HG03460 (cell line): ENCODE measurements around the gene SLC9A1.

Source experiments
- ATAC-seq: cut with Tn5 transposase; IDR thresholded peaks from one replicate; pipeline ENCODE4 v1.9.1; 2021; ENCODE audit not compliant: unreplicated experiment

Gene SLC9A1

DNA sequence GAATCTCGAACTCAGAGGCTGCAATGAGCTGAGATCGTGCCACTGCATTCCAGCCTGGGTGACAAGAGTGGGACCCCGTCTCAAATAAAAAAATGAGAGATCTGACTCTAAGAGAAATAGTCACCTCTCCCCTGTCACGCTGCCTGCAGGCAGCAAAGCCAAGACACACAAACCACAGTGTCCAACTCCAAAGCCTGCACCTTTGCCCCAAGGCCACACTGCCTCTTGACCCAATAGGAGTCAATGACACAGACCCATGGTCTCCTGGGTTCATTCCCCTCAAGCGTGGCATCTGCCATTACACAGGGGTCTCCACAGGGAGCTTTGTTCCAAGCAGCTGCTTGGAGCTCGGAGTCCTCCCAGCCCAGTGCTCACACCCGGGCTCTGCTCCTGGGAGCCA lies 46.3 kb downstream of the SLC9A1 start:
- no peak for ATAC-seq

DNA sequence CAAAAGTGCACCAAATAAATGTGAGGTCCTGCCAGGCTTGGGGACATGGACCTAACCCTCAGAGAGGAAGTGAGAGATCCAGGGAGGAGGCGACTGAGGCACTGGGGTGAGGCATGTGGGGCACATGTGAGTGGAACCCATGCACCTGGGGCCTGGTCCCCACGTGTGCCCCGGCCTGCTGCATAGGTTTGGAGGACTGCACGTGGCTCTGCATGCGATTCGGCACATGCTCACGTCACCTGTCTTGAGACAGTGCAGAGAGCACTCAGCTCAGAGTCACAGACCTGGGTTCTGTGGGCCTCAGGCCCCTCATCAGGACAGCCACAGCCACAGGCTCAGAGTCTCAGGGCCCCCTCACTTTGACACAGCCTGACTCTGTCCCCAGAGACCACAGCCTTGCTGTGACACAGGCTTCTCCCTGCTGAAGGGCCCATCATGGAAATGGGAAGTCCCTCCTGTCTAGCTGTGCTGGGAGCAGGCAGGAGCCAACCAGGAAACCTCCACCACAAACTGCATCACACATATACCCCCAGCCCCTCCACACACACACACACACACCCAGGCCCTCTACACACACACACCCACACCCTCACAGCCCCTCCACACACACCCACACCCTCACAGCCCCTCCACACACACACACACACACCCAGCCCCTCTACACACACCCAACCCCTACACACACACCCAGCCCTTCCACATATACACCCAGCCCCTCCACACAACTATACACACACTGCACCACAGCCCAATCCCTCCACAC lies 48.2 kb downstream of the SLC9A1 start:
- no peak for ATAC-seq

DNA sequence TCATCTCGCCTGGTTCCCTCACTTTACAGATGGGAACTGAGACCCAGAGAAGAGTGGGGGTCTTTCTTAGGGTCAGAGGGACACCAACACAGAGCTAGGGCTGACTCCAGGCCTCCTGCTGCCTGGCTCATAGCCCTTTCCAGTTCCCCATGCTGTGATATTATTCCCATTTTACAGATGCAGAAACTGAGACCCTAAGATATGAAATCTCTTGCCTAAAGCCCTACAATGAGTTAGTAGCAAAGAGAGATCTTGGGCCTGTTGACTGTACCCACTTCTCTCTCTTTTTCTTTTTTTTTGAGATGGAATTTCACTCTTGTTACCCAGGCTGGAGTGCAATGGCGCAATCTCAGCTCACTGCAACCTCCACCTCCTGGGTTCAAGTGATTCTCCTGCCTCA lies 49.9 kb downstream of the SLC9A1 start:
- ATAC-seq, result no peak

DNA sequence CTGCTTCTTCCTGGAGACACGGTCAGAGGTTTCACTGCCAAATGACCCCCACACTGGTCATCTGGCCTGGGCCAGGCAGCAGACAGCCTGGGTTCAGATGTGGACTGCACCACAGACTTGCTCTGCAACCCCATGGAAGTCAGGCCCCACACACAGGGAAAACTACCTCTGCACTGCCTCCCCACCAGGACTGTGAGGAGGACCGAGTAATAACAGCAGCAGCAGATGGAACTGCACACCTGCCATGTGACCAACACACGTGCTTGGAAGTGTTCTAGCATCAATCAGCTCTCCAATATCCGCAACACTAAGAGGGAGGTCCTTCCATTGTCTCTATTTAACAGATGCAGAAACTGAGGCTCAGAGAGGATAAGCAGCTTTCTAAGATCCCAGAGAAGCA lies 51.4 kb downstream of the SLC9A1 start:
- ATAC-seq, result no peak

DNA sequence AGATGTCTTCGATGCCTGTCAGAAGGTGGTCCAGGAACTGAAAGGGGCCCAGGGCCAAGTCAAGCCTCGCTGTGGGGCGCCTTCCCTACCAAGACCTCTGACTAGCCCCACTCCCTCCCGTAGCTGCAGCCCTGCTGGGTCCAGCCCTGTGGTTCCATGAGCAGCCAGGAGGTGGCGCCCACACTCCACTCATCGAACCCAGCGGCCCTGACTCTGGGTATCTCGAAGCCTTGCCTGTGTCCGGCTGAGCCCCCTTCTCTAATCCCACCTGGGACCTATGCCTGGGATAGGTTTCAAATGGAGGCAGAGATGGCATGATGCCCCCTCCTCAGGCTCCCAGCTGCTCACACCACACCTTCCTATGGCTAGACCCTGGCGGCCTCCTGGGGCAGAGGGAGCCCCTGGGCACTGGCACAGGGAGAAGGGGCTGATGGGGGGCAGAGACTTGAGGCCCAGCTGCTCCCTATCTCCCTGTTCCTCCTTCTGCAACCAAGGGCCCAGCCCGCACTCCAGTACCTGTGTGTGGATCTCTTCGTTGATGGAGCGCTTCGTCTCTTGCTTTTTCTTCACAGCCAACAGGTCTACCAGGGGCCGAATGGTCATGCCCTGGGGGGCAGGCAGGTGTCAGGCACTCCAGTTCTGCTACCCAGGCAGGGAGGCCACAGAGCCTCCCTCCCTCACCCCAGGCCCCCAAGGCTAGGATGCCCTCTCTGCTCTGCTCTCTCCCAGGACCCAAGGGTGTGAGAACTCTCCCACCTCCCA lies 52.0 kb downstream of the SLC9A1 start:
- ATAC-seq, result no peak

DNA sequence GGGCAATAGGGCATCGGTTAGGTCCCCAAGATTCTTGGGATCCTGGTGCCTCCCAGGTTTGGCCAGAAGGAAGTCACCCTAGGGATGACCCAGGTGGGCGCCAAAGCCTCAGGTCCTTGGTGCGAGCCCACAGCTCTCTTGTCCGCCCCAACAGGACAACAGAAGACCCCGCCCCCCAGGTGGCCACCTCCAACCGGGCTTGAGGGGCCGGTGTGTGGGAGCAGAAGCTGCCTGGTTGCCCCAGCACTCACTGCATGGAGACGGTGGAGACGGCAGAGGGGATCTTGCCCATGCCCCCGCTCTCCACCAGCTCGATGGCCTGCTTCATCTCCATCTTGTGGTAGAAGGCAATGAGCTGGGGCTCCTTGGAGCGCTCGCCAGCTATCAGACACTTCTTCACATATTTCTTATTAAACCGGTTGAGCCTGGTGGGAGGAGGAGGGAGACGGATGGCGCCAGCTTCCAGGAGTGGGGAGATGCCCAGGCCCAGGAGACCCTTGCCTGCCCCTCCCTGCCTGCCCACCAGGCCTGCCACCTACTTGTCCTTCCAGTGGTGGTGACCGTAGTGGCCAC lies 52.7 kb downstream of the SLC9A1 start:
- no peak for ATAC-seq

DNA sequence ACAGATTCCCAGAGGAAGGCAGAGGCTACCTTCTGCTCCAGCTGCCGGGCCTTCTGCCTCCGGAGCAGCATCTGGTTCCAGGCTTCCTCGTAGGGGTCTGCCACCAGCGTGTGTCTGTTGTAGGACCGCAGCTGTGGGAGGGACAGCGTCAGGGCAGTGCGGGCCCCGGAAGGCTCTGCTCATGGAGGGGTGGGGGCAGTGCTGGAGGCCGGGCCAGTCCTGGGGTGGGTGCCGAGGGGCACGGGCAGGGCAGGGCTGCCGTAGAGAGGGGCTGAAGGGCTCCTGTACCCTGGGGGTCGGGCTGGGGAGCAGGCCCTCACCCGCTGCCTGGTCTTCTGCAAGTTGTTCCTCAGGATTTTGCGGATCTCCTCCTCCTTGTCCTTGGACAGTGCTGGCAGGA lies 53.2 kb downstream of the SLC9A1 start:
- no peak for ATAC-seq

DNA sequence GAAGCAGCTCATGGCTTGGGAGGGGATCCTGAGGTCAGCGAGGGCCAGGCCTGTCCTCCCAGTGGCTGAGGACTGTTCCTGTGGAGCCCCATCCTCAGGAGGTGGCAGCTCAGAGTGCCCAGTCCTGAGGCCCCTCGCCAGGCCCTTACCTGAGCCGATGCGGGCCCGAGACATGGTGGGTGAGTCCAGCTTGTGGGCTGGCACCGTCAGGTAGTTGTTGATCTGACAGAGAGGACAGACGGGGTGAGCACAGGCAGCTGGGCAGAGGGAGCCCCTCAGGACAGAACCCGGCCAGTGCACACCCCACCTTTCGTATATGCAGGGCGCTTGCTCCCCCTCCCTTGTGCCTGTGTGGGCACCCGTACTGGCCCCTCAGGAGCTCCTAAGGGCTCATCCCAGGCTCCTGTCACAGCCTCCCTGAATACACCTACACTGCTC lies 53.9 kb downstream of the SLC9A1 start:
- ATAC-seq, result no peak

DNA sequence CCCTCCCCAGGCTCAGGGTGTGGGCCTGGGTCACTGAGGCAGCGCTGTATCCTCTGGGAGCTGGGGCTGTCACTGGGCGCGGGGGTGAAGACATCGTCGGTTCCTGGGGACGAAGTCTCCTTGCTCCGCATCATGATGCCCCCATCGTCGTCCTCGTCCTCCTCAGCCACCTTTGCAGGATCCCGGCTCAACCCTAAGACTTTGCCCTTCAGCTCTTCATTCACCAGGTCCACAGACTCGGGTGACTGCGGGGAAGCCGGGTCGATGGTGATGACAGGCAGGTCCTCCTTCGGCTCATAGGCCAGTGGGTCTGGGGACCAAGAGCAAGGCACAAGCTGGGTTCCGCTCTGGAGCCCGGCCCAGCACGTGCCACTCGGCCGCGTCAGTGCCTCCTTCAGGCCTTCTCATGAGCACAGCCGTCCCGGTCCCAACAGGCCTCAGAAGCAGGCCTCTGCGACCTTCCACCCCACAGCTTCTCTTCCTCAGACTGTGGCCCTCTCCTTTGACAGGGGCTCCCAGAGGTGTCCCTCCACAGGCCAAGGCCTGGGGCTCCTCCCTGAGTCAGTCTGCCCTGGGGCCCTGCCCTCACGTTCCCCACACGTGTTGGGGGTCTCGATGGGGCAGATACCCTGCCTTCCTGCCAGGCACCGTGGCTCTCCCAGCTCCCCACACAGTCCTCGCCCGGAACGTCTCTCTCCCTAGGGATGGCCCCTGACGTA lies 54.4 kb downstream of the SLC9A1 start:
- no peak for ATAC-seq

DNA sequence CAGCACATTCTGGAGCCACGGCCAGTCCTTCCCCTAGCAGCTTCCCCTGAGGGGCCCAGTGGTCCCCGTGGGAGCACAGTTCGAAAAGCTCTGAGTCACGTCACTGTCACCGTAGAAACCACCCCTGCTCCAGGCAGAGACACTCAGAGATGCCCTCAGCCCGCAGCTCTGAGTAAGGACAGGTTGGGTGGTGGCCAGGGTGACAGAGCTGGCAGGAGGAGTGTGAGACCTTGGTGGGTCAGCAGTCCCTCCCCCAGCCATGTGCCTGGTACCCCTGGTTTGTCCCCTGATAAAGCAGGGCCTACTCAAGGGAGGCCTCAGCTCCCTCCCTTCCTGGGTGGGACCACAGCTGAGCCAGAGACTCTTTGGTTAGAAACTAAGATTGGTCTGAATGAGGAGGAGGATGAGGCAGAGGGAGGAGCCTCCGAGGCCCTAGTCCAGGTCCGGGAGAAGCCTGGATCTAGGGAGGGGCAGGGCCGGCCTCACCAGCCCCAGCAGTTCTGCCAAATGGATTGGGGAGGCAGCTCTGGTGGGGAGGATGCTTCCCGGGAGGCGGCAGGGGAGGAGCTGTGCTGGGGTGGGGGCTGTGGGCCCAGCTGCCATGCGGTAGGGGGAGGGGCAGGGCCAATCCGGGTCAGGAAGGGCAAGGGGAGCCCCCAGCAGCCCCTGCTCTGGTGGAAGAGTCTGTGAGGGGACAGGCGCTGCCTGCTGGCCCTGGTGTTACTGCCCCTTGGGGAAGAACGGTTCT lies 55.2 kb downstream of the SLC9A1 start:
- peak; percentile 53 for ATAC-seq

DNA sequence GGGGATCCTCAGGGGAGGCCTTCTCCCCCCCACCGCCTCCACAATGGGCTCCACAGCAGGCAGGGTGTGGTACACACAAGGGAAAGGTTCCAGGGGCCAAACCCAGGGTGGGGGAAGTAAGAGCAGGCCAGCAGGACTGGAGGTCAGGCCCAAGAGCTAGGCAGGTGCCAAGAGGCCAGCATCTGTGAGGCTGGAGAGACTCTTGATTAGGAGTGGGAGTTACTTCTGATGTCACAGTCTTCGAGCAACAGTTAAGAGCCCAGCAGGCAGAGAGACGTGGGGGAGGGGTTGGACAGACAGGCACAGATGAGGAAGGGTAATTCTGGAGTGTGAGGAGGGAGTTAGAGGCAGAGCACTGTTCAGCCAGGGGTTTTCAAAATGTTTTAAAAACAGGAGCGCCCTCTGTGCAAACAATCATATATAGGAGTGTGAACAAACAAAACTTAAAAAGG lies 55.8 kb downstream of the SLC9A1 start:
- peak; percentile 17 for ATAC-seq

DNA sequence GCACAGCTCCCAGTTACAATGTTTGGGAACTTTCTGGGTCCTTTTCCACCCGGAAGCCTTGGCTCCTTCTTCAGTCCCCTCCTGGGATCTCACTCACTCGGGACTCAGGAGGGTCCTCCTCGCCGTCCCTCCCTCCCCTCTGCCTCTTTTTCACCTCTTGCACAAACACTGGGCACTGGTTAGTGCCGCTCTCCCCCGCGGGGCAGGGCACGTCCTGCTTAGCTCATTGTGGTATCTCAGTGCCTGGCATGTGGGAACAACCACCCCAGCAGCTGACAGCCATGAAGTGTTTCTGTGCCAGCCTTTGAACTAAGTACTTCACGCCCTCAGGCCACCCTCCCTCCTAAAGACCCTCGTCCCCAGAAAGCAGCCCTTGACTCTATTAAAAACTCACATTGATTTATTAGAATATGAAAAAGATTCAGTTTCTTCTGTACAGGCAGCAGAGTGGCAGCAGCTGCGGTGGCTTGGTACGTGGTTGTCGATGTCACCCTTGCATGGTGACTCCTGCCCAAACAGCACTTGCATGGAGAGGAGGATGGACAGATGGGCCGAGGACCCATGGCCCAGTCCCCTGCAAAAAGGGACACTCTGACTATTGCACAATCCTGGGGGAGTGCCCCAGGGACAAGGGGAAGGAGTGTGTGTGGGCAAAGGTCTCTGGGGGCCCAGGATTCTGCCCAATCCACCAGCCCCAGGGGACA lies 56.3 kb downstream of the SLC9A1 start:
- ATAC-seq, result no peak

DNA sequence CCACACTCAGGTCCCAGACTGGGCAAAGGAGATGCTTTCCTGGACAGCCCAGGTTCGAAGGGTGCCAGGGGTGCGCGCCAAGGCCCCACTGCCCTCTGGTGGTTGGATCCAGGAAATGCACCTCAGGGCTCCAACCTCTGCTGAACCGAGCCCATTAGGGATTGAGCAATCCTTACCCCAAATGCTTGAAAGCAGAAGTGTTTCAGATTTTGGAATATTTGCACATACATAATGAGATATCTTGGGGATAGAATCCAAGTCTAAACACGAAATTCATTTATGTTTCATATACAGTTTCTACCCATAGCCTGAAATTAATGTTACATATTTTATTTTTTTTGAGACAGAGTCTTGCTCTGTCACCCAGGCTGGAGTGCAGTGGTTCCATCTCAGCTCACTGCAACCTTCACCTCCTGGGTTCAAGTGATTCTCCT lies 57.4 kb downstream of the SLC9A1 start:
- no peak for ATAC-seq

DNA sequence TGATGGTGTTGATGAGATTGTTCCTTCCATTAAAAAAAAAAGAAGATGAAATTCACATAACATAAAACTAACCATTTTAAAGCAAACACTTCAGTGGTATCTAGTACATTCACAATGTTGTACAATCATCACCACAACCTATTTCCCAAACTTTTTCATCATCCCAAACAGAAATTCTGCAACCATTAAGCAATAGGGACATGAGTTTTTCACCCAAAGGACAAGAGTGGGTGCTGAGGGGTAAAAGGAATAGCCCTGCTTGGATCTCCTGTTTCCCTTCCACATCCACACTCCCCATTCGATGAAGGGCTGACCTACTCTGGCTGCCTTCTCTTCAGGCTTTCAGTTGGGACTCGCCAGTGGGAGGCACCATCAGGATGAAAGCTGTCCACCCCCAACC lies 59.3 kb downstream of the SLC9A1 start:
- no peak for ATAC-seq

DNA sequence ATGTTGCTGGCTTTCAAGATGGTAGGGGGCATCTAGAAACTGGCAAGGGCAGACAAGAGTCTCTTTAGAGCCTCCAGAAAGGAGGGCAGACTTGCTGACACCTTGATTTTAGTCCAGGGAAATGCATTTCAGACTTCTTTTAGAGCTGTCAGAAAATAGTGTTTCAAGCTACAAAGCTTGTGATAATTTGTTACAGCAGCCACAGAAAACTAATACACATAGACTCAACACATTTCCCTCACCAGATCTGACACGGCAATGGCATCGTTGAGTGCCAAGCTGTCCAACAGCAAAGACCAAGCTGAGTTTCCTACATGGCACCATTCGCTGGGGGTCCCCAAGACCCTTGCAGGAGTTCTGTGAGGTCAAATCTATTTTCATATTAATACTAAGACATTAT lies 62.0 kb downstream of the SLC9A1 start:
- no peak for ATAC-seq

DNA sequence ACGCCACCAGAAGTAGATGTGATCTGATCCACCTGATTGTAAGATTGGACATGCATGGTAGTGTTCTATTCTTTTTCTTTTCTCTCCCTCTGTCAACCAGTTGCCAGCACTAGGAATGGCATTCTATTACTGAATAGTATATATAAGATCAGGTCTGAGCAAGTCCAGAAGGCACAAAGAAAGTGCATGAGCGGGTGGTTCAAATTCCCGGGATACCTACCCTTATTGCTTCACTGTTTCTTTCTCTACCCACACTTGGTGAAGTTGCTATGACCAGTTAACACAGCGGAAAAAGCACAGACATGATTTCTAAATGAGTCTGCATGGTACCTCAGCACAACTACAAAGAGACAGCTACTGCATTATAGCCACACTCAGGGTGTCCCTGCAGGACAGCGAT lies 64.0 kb downstream of the SLC9A1 start:
- no peak for ATAC-seq

DNA sequence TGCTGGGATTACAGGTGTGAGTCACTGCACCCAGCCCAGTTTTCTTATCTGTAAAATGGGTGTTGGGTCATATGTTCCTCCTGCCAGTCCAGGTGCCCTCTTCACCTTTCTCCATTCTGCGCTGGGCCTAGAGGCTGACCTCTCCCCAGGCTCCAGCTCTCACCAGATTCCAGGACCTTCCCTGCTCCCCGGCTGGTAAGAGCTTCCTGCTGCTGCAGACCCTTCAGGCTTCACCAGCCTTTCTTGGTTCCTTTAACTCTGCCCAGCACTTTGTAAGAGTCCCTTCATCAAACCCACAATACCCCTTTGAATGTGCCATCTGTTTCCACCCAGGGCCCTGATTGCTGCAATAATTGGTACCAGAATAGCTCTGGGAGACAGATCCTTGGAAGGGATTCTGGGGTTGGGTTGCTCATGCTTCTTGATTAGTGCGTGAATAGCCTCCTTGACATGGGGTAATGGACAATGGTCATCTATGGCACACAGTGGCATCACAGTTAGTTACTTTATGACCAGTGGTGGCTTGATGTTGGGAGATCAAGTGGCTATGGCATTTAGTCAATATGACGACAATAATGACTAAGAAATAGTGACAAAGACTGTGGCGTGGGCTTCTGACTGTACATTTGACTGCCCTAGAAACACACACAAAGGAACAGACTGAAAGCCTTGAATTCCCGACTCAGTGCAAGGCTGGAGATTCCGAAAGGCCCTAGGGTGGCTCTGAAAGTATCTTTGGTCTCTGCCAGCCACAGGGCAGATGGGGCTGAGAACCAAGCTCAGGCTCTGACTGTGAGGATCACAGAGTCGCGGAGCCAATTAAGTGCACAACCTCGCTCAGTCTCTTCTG lies 67.3 kb downstream of the SLC9A1 start:
- ATAC-seq, result no peak

DNA sequence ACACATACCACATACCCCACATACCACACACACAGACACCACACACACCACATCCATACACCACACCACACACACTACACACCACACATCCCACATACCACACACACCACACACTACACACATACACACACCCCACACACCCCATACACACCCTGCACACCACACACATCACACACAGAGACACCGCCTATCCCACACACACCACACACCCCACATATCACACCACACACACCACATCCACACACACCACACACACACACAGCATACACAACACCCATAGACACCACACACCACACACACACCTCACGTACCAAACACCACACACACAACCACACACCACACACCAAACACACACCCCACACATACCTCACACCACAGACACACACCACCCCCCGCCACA lies 68.3 kb downstream of the SLC9A1 start:
- no peak for ATAC-seq

DNA sequence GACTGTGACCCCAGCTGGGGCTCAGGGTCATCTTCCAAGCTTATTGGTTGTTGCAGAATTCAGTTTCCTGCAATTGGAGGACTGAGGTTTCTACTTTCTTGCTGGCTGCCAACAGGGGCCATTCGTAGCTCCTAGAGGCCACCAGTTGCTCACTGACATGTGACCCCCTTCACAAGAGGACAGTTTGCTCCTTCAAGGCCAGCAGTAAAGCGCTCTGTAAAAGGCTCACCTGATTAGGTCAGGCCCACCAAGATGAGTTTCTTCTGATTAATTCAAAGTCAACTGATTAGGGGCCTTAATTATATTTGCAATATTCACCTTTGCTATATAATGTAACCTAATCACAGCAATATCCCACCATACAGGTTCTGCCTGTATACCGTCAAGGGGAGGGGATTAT lies 68.9 kb downstream of the SLC9A1 start:
- no peak for ATAC-seq
